Activated CD8-positive, alpha-beta T cell treated with anti-CD3 and anti-CD28 coated beads for 36 hours (primary cell): ENCODE data around the gene FERMT3. TPM values are rescaled to one million over a fixed set of nuclear protein-coding genes. Genes with fewer than 3 reads are reported as not detected.
A peak's percentile ranks its signal among the peaks of the same experiment; 100 is the strongest.

Source experiments
- ATAC-seq: fragments of 200-7000 bp; cut with Tn5 transposase; one replicate; pipeline ENCODE4 v1.10.0; 2021; ENCODE audit warnings: mild to moderate bottlenecking, moderate library complexity
- CTCF ChIA-PET: fragments of 350-600 bp; sonication (Branson Sonifier 250); formaldehyde crosslinking; loops from one replicate; lab custom pipeline; 2021; ENCODE audit warnings: antibody characterized with exemption; lab: Charles Lee
- POLR2A ChIA-PET: fragments of 350-600 bp; sonication (Branson Sonifier 250); formaldehyde crosslinking; loops from one replicate; lab custom pipeline; 2021; ENCODE audit warnings: antibody characterized with exemption; lab: Charles Lee
- DNase-seq: peaks from one replicate; pipeline ENCODE4 v3.0.0-alpha.2; 2020
- H3K27ac Mint-ChIP-seq: one replicate; pipeline ENCODE4 v1.8.0; 2021; ENCODE audit warnings: mild to moderate bottlenecking, mixed read lengths
- H3K27me3 Mint-ChIP-seq: one replicate; pipeline ENCODE4 v1.8.0; 2021; ENCODE audit warnings: mixed read lengths
- H3K36me3 Mint-ChIP-seq: one replicate; pipeline ENCODE4 v1.8.0; 2021; ENCODE audit warnings: low read depth, mixed read lengths
- H3K4me1 Mint-ChIP-seq: one replicate; pipeline ENCODE4 v1.8.0; 2021; ENCODE audit warnings: low read depth, mixed read lengths
- H3K4me3 Mint-ChIP-seq: one replicate; pipeline ENCODE4 v1.8.0; 2021; ENCODE audit warnings: mild to moderate bottlenecking, moderate library complexity, mixed read lengths
- H3K9me3 Mint-ChIP-seq: one replicate; pipeline ENCODE4 v1.8.0; 2021; ENCODE audit warnings: mixed read lengths
- CTCF ChIP-seq: fragments of 200-600 bp; IDR thresholded peaks from one replicate; pipeline ENCODE4 v1.8.0; 2022; ENCODE audit warnings: antibody characterized with exemption, mild to moderate bottlenecking
- intact Hi-C: fragments of 100-400 bp; cut with micrococcal nuclease; formaldehyde crosslinking; loops from one replicate; pipeline ENCODE4 v1.10.0; 2022
- total RNA-seq, 2 experiments: library from RNA; stranded (reverse); gene quantifications; one replicate each; pipeline ENCODE4 v1.2.3, GENCODE V29; 2021

Gene FERMT3
- total RNA-seq, 2 experiments from 2014 or later, result 210 to 214 TPM

- H3K36me3 Mint-ChIP-seq, result peaks cover 63% of the 10 kb centered on the region
- POLR2A ChIA-PET, result interaction anchor here (1.6 to 3.1 kb wide), 3 partner anchors 8 to 13 kb away, joined by 12 to 15 read pairs (median 13); partner anchors contain the start of genes FERMT3 and STIP1
- ATAC-seq (no peak), DNase-seq (no peak)
- TF ChIP-seq CTCF, result no peak
- H3K27ac Mint-ChIP-seq, result no peak overlapping the region
- no peaks in the 10 kb centered on the region for H3K9me3 Mint-ChIP-seq
- H3K4me1 Mint-ChIP-seq, result peaks cover 18% of the 10 kb centered on the region
- no peak overlapping the region for H3K4me3 Mint-ChIP-seq
- intact Hi-C loops, result no loop called here
- H3K27me3 Mint-ChIP-seq, result no peaks in the 10 kb centered on the region
- CTCF ChIA-PET, result no interaction called here
These were observed 8.0 kb upstream of the FERMT3 start for GRCh38 chr11:64198511-64198910.

GRCh38 chr11:64201543-64201942 is 5.0 kb upstream of the FERMT3 start:
- H3K27ac Mint-ChIP-seq, result peak overlapping the region; percentile 3
- H3K4me3 Mint-ChIP-seq, result no peak overlapping the region
- TF ChIP-seq CTCF, result no peak
- no peaks in the 10 kb centered on the region for H3K9me3 Mint-ChIP-seq
- peaks cover 33% of the 10 kb centered on the region for H3K4me1 Mint-ChIP-seq
- intact Hi-C loops, result loop anchor here (5.0 kb wide), 1 partner anchor 101 kb away; the partner anchor contains the start of gene CATSPERZ
- DNase-seq (no peak), ATAC-seq (no peak)
- ChIA-PET CTCF (interaction anchor here (1.6 kb wide), 1 partner anchor 15 kb away, joined by 4 read pairs; no protein-coding TSS in a partner anchor), POLR2A (interaction anchor here (1.0 to 9.4 kb wide), 2 partner anchors 12 to 19 kb away, joined by 3 to 206 read pairs; partner anchors contain the start of gene STIP1)
- H3K36me3 Mint-ChIP-seq, result peaks cover 68% of the 10 kb centered on the region
- H3K27me3 Mint-ChIP-seq, result no peaks in the 10 kb centered on the region

GRCh38 chr11:64202992-64203391 is 3.5 kb upstream of the FERMT3 start:
- CTCF ChIA-PET, result interaction anchor here (2.2 to 7.5 kb wide), 2 partner anchors 100 to 129 kb away, joined by 10 to 111 read pairs; partner anchors contain the start of gene CATSPERZ
- intact Hi-C loops, result loop anchor here (5.0 kb wide), 1 partner anchor 99 kb away; the partner anchor contains the start of gene CATSPERZ
- Mint-ChIP-seq H3K36me3 (peaks cover 74% of the 10 kb centered on the region), H3K27ac (peak overlapping the region; percentile 13), H3K27me3 (no peaks in the 10 kb centered on the region), H3K9me3 (no peaks in the 10 kb centered on the region), H3K4me3 (no peak overlapping the region), H3K4me1 (peaks cover 34% of the 10 kb centered on the region)
- POLR2A ChIA-PET, result interaction anchor here (9.4 kb wide), 1 partner anchor 13 kb away, joined by 206 read pairs; the partner anchor contains the start of gene STIP1
- DNase-seq, result no peak
- TF ChIP-seq CTCF, result no peak
- ATAC-seq, result no peak

- ATAC-seq (no peak), DNase-seq (no peak)
- CTCF ChIA-PET, result interaction anchor here (1.4 to 7.5 kb wide), 15 partner anchors 8 to 151 kb away, joined by 5 to 111 read pairs (median 11); partner anchors contain the start of genes CATSPERZ, NUDT22, PLCB3 and PPP1R14B
- intact Hi-C loops, result loop anchor here (5.0 kb wide), 1 partner anchor 99 kb away; the partner anchor contains the start of gene CATSPERZ
- no peaks in the 10 kb centered on the region for H3K27me3 Mint-ChIP-seq
- no peak for TF ChIP-seq CTCF
- no peaks in the 10 kb centered on the region for H3K9me3 Mint-ChIP-seq
- H3K4me1 Mint-ChIP-seq, result peaks cover 35% of the 10 kb centered on the region
- peaks cover 75% of the 10 kb centered on the region for H3K36me3 Mint-ChIP-seq
- POLR2A ChIA-PET, result interaction anchor here (0.7 to 9.7 kb wide), 7 partner anchors 14 to 99 kb away, joined by 3 to 206 read pairs (median 55); partner anchors contain the start of genes ESRRA, FKBP2, NUDT22 and PPP1R14B
- H3K27ac Mint-ChIP-seq, result peak overlapping the region; percentile 49
- H3K4me3 Mint-ChIP-seq, result no peak overlapping the region
These were observed 3.0 kb upstream of the FERMT3 start for GRCh38 chr11:64203421-64204079.
